Stomach smooth muscle (tissue), 2 donors: Measurements from ENCODE around the gene NUDT22.

ENCODE experiments used
- H3K27ac ChIP-seq: one replicate; pipeline ENCODE4 v1.7.0; 2013; ENCODE audit warnings: mild to moderate bottlenecking, low read length, inconsistent platforms
- H3K27me3 ChIP-seq, 2 donors: one replicate each; pipeline ENCODE4 v1.7.0; 2013; ENCODE audit warnings: low read length in 2 of 2; ENCODE audit not compliant: insufficient read depth in 2 of 2, control insufficient read depth in 1 of 2
- H3K36me3 ChIP-seq, 2 donors: one replicate each; pipeline ENCODE4 v1.7.0; 2013; ENCODE audit warnings: low read length in 2 of 2; ENCODE audit not compliant: control insufficient read depth in 2 of 2, insufficient read depth in 2 of 2
- H3K4me1 ChIP-seq: one replicate; pipeline ENCODE4 v1.7.0; 2013; ENCODE audit warnings: low read length; ENCODE audit not compliant: control insufficient read depth, insufficient read depth
- H3K4me3 ChIP-seq, 2 donors: one replicate each; pipeline ENCODE4 v1.7.0; 2013; ENCODE audit warnings: low read length in 2 of 2
- H3K9ac ChIP-seq, 2 donors: one replicate each; pipeline ENCODE4 v1.7.0; 2013; ENCODE audit warnings: low read length in 2 of 2, mild to moderate bottlenecking in 1 of 2
- H3K9me3 ChIP-seq, 2 donors: one replicate each; pipeline ENCODE4 v1.7.0; 2013; ENCODE audit warnings: low read length in 2 of 2; ENCODE audit not compliant: control insufficient read depth in 2 of 2
- donor health status: healthy.
- donor health status: Pancreatic carcinoma.

Gene NUDT22

DNA sequence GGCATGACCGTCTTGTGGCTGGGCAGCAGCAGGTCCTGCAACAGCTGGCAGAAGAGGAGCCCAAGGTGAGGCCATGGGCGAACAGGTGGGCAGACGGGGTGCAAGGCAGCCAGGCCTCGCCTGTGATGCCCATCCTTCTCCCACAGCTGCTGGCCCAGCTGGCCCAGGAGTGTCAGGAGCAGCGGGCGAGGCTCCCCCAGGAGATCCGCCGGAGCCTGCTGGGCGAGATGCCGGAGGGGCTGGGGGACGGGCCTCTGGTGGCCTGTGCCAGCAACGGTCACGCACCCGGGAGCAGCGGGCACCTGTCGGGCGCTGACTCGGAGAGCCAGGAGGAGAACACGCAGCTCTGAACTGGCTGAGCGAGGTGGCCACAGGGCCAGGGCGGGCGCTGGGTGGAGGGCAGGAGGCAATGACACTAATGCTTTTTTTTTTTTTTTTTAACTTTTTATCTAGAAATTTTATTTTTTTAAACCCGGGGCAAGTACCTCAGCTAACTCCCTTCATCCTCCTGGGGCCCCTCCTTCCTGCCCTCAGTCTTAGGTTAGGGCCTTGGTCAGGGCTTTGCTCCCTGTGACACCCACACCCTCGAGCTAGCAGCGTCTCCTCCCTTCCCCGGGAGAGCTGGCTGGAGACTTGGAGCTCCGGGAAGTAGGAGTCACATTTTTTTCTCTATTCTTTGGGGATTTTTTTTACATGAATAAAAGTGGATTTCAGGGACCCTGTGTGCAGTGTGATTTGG lies 41.3 kb downstream of the NUDT22 start:
- Histone ChIP-seq H3K9me3 (no peaks in the 10 kb centered on the region), H3K4me1 (peaks cover 35% of the 10 kb centered on the region), H3K27ac (peak overlapping the region; percentile 96), H3K4me3 (no peak overlapping the region), H3K36me3 (peaks cover 9 to 20% of the 10 kb centered on the region in 2 donors), H3K27me3 (no peaks in the 10 kb centered on the region), H3K9ac (no peak overlapping the region)

- Histone ChIP-seq H3K4me3 (peak overlapping the region; percentile 72 to 94), H3K4me1 (peaks cover 35% of the 10 kb centered on the region), H3K9ac (peak overlapping the region; percentile 78 to 86)
Measured at GRCh38 chr11:64268025-64268892, 42.2 kb downstream of the NUDT22 start.

GRCh38 chr11:64268893-64269539 lies 42.9 kb downstream of the NUDT22 start:
- Histone ChIP-seq H3K4me1 (peaks cover 35% of the 10 kb centered on the region), H3K9me3 (no peaks in the 10 kb centered on the region), H3K27me3 (no peaks in the 10 kb centered on the region), H3K27ac (peak overlapping the region; percentile 96), H3K9ac (peak overlapping the region; percentile 78 to 86), H3K4me3 (peak overlapping the region; percentile 72 to 94), H3K36me3 (peaks cover 0 to 14% of the 10 kb centered on the region in 2 donors)

More at GRCh38 chr11:64268025-64268892, 42.2 kb downstream of the NUDT22 start:
- no peaks in the 10 kb centered on the region for H3K9me3 ChIP-seq
- H3K36me3 ChIP-seq = peaks cover 0 to 17% of the 10 kb centered on the region in 2 donors
- H3K27ac ChIP-seq = peak overlapping the region; percentile 96
- H3K27me3 ChIP-seq = no peaks in the 10 kb centered on the region

DNA sequence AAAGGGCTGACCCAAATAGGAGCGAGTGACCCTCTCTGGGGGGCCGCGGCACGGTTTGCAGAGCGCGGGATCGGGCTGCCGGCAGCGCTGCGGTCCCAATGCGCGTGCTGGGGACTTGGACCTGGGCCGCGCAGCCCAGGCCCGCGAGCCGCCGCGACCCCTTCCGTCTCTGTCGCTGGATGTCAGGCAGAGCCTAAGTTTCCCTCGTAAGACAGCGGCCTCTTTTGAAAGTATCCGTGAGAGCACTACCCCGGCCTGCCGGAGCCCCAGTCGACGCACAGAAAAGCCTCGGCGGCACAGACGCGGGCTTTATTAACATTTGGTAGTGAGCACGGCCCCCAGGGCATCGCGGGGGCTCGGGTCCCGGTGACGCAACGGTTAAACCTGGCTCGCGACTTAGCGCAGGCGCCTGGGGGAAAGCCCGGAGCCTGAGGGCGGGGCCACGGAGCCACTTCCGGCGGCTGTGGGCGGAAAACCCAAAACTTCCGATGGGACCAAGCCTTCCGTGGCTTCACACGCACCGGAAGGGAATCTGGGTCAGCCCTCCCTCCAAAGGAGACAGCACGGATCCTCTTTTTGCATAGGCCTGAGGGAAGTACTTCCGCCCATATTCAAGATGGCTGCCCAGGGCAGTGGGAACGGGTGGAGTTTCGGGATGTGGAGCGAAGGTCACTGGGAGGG lies 43.6 kb downstream of the NUDT22 start:
- Histone ChIP-seq H3K9me3 (no peaks in the 10 kb centered on the region), H3K4me1 (peaks cover 35% of the 10 kb centered on the region), H3K9ac (peak overlapping the region; percentile 93 to 96), H3K4me3 (peak overlapping the region; percentile 94 to 99), H3K27ac (peak overlapping the region; percentile 96), H3K36me3 (peaks cover 0 to 9% of the 10 kb centered on the region in 2 donors), H3K27me3 (no peaks in the 10 kb centered on the region)

GRCh38 chr11:64275031-64275800 lies 49.1 kb downstream of the NUDT22 start:
- H3K36me3 ChIP-seq = peaks cover 11 to 17% of the 10 kb centered on the region in 2 donors
- no peak overlapping the region for H3K9ac ChIP-seq
- no peaks in the 10 kb centered on the region for H3K27me3 ChIP-seq

DNA sequence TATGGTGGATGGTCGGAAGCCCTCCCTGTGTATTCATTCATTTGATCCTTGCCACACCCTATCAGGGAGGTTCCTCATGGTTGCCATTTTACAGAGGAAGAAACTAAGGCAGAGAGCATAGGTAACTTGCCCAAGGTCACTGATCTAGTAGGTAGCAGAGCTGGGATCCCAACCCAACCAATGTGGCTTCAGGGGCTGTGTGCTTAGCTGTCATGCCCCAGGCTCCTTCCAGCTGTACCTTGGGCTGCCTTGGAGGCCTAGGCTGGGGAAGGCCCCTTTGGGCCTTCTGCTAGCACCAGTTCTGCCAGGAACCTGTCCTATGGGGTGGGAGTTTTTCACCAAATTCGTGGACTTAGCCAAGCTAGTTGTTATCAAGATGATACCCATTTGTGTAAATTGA lies 49.8 kb downstream of the NUDT22 start:
- H3K9ac ChIP-seq = no peak overlapping the region
- no peak overlapping the region for H3K27ac ChIP-seq
- H3K27me3 ChIP-seq = no peaks in the 10 kb centered on the region
- peaks cover 11 to 17% of the 10 kb centered on the region in 2 donors for H3K36me3 ChIP-seq
- H3K9me3 ChIP-seq = no peaks in the 10 kb centered on the region
- peaks cover 8% of the 10 kb centered on the region for H3K4me1 ChIP-seq
- no peak overlapping the region for H3K4me3 ChIP-seq

More at GRCh38 chr11:64275031-64275800, 49.1 kb downstream of the NUDT22 start:
- Histone ChIP-seq H3K9me3 (no peaks in the 10 kb centered on the region), H3K4me1 (peaks cover 13% of the 10 kb centered on the region), H3K4me3 (no peak overlapping the region), H3K27ac (no peak overlapping the region)

DNA sequence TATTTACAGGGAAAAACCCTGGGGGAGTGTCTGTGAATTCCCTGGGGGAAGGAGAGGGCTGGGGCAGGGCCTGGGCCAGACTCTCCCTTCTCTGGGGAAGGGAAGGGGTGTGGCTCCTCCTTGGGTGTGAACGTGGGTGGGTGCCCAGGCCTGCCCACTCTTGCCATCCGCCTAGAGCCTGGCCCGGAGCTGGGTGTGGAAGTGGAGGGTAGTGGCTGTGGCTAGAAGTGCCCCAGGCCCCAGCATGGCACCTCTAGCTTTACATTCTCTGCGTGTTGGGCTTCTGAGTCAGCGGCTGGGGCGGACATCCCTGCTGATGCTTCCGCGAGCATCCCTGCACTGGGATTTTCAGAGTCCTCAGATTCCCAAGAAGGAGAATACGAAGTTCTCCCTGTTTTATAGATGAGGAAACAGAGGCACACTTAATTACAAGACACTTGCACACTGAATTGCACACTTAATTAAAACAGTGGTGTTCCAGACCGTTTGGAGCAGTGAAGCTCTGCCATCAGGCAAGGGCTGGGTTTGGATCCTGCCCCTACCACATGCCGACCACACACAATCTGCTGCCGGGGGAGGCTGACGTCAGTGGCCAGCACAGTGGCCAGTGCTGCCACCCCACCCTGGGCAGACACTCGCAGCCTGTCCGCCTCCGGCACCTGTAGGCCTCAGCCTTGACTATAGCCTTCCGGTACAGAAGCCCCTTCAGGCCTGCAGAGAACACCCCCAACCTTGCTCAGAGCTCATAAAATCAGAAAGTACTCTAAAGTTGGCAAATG lies 50.8 kb downstream of the NUDT22 start:
- Histone ChIP-seq H3K9ac (no peak overlapping the region), H3K27me3 (no peaks in the 10 kb centered on the region), H3K4me3 (no peak overlapping the region), H3K27ac (no peak overlapping the region), H3K9me3 (no peaks in the 10 kb centered on the region), H3K36me3 (peaks cover 14 to 17% of the 10 kb centered on the region in 2 donors), H3K4me1 (peaks cover 5% of the 10 kb centered on the region)

DNA sequence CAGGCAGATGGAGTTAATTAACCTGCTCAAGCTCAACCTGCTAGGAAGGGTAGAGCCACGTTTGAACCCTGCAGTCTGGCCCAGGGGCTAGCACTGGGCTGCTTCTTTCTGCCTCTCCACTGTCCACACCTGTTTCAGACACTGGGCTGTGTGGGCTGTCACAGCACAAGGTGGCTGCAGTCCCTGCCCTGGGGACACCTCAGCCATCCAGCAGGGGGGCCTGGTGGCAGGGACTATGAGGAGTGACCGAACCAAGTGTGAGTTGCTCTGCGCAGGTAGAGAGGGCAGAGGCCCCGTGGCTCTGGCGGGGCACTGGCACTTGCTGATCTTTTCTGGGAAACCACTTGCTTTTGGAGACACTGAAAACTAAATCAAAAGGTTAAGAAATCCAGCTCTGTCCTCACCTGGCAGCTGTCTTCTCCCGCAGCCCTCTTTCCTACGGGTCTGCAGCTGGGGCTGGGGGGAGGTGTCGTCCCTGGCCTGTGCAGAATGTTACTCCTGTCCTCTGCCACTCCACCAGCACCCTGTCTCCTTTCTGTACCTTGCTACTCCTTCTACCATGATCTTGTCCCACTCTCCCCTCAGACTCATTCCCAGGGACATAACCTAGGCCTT lies 52.6 kb downstream of the NUDT22 start:
- Histone ChIP-seq H3K36me3 (peaks cover 20 to 21% of the 10 kb centered on the region in 2 donors), H3K9me3 (no peaks in the 10 kb centered on the region), H3K27me3 (no peaks in the 10 kb centered on the region), H3K4me3 (no peak overlapping the region), H3K4me1 (peaks cover 14% of the 10 kb centered on the region), H3K9ac (no peak overlapping the region), H3K27ac (no peak overlapping the region)
